IMR-90 (cell line): ENCODE data around the gene ADAMTS10. TPM values are rescaled to one million over a fixed set of nuclear protein-coding genes. Genes with fewer than 3 reads are reported as not detected.

Experiments
- ATAC-seq: fragments of 200-7000 bp; cut with Tn5 transposase; 2 replicates; pipeline ENCODE4 v1.9.1; 2020; ENCODE audit warnings: low read depth, mild to moderate bottlenecking, moderate library complexity
- BruUV-seq: library from RNA; stranded (reverse); fragments of 400-500 nt; replicated peaks from 2 replicates; lab custom pipeline; 2021; lab: Mats Ljungman, UMichigan
- CTCF ChIA-PET: fragments of 300-600 bp; formaldehyde crosslinking; extraction: SDS; loops from one replicate; lab custom pipeline; 2021; ENCODE audit warnings: antibody characterized with exemption; lab: Yijun Ruan, JAX
- POLR2A ChIA-PET: fragments of 300-600 bp; sonication (Branson Sonifier 250); formaldehyde crosslinking; loops from one replicate; lab custom pipeline; 2022; ENCODE audit warnings: antibody characterized with exemption; ENCODE audit not compliant: unreplicated experiment; lab: Charles Lee
- DNase-seq: peaks from one replicate; pipeline ENCODE4 v3.0.0; 2013
- H2AFZ ChIP-seq: replicated peaks from 2 replicates; pipeline ENCODE3; 2013; ENCODE audit warnings: low read length, mild to moderate bottlenecking; ENCODE audit not compliant: poor library complexity
- H2AK5ac ChIP-seq: 2 replicates; pipeline ENCODE4 v1.6.1; 2013; ENCODE audit warnings: low read depth, low read length, inconsistent platforms
- H2AK9ac ChIP-seq: replicated peaks from 2 replicates; pipeline ENCODE3; 2013; ENCODE audit warnings: mild to moderate bottlenecking, low read depth, low read length, moderate library complexity; ENCODE audit not compliant: poor library complexity
- H2BK120ac ChIP-seq: 2 replicates; pipeline ENCODE4 v1.6.1; 2013; ENCODE audit warnings: low read depth, low read length, inconsistent platforms
- H2BK15ac ChIP-seq: 3 replicates; pipeline ENCODE4 v1.6.1; 2013; ENCODE audit warnings: low read depth, low read length, inconsistent platforms
- H2BK20ac ChIP-seq: 2 replicates; pipeline ENCODE4 v1.6.1; 2013; ENCODE audit warnings: low read depth, mild to moderate bottlenecking, inconsistent platforms, low read length, moderate library complexity
- H2BK5ac ChIP-seq: 2 replicates; pipeline ENCODE4 v1.6.1; 2013; ENCODE audit warnings: mild to moderate bottlenecking, low read depth, low read length, inconsistent platforms; ENCODE audit not compliant: poor library complexity, severe bottlenecking
- H3K14ac ChIP-seq: replicated peaks from 2 replicates; pipeline ENCODE4 v1.6.1; 2013; ENCODE audit warnings: low read depth, low read length, inconsistent platforms
- H3K18ac ChIP-seq: 2 replicates; pipeline ENCODE4 v1.6.1; 2013; ENCODE audit warnings: low read depth, low read length, control low read depth
- H3K23ac ChIP-seq: 2 replicates; pipeline ENCODE4 v1.6.1; 2013; ENCODE audit warnings: low read depth, low read length, inconsistent platforms
- H3K27ac ChIP-seq: 2 replicates; pipeline ENCODE4 v1.5.1; 2013; ENCODE audit warnings: mild to moderate bottlenecking, control low read depth, low read length; ENCODE audit not compliant: insufficient read depth
- H3K27me3 ChIP-seq: 2 replicates; pipeline ENCODE4 v1.6.1; 2013; ENCODE audit warnings: low read length; ENCODE audit not compliant: control insufficient read depth, insufficient read depth
- H3K36me3 ChIP-seq: 2 replicates; pipeline ENCODE4 v1.6.1; 2013; ENCODE audit warnings: low read length, mixed read lengths; ENCODE audit not compliant: control insufficient read depth, insufficient read depth
- H3K4ac ChIP-seq: 2 replicates; pipeline ENCODE4 v1.6.1; 2013; ENCODE audit warnings: low read depth, low read length, inconsistent platforms
- H3K4me1 ChIP-seq: 2 replicates; pipeline ENCODE4 v1.6.1; 2013; ENCODE audit warnings: low read length, mixed read lengths; ENCODE audit not compliant: control insufficient read depth, insufficient read depth
- H3K4me2 ChIP-seq: 2 replicates; pipeline ENCODE4 v1.6.1; 2013; ENCODE audit warnings: low read depth, mild to moderate bottlenecking, control low read depth, low read length, moderate library complexity
- H3K4me3 ChIP-seq: 2 replicates; pipeline ENCODE4 v1.5.1; 2013; ENCODE audit warnings: low read depth, mild to moderate bottlenecking, control low read depth, low read length, moderate library complexity; ENCODE audit not compliant: insufficient read depth
- H3K56ac ChIP-seq: 2 replicates; pipeline ENCODE4 v1.6.1; 2013; ENCODE audit warnings: low read length, inconsistent platforms; ENCODE audit not compliant: insufficient read depth; ENCODE audit errors: extremely low read depth
- H3K79me1 ChIP-seq, 2 experiments: 2 replicates each; pipeline ENCODE4 v1.6.1; 2013; ENCODE audit warnings: low read length in 2 of 2, inconsistent platforms in 1 of 2, low read depth in 1 of 2
- H3K9ac ChIP-seq: 2 replicates; pipeline ENCODE4 v1.6.1; 2013; ENCODE audit warnings: low read depth, low read length, control low read depth
- H3K9me1 ChIP-seq: 2 replicates; pipeline ENCODE4 v1.6.1; 2013; ENCODE audit warnings: low read length, inconsistent platforms; ENCODE audit not compliant: insufficient read depth
- H3K9me3 ChIP-seq: 2 replicates; pipeline ENCODE4 v1.6.1; 2013; ENCODE audit warnings: low read length; ENCODE audit not compliant: control insufficient read depth, insufficient read depth
- H4K20me1 ChIP-seq: 2 replicates; pipeline ENCODE4 v1.6.1; 2013; ENCODE audit warnings: low read length, inconsistent platforms; ENCODE audit not compliant: insufficient read depth
- H4K5ac ChIP-seq: 2 replicates; pipeline ENCODE4 v1.6.1; 2013; ENCODE audit warnings: mild to moderate bottlenecking, low read depth, low read length, control low read depth
- H4K8ac ChIP-seq, 2 experiments: 2 replicates each; pipeline ENCODE4 v1.6.1; 2013; ENCODE audit warnings: low read depth in 2 of 2, low read length in 2 of 2, control low read depth in 1 of 2, inconsistent platforms in 1 of 2
- H4K91ac ChIP-seq: 2 replicates; pipeline ENCODE4 v1.6.1; 2013; ENCODE audit warnings: low read depth, low read length, inconsistent platforms; ENCODE audit not compliant: insufficient read depth
- CEBPB ChIP-seq: IDR thresholded peaks from 2 replicates; pipeline ENCODE4 v1.6.1; 2012; ENCODE audit warnings: low read depth, low read length, improper control_type of control experiment
- MAZ ChIP-seq: IDR thresholded peaks from 2 replicates; pipeline ENCODE4 v1.6.1; 2012; ENCODE audit warnings: low read depth, mild to moderate bottlenecking, low read length, improper control_type of control experiment, moderate library complexity, borderline replicate concordance
- RFX5 ChIP-seq: IDR thresholded peaks from 2 replicates; pipeline ENCODE4 v1.8.0; 2012; ENCODE audit warnings: low read depth, mild to moderate bottlenecking, low read length, moderate library complexity
- SMC3 ChIP-seq: fragments of 150-350 bp; IDR thresholded peaks from 2 replicates; pipeline ENCODE4 v1.6.1; 2016; ENCODE audit warnings: low read depth, mild to moderate bottlenecking, antibody characterized with exemption, low read length, moderate library complexity
- WGBS, 2 experiments: methylation state at CpG; one replicate each; pipeline versions ENCODE4 v1.1.5 to v1.1.7; 2013; ENCODE audit warnings: missing lambda C conversion rate in 2 of 2; ENCODE audit not compliant: insufficient read length in 1 of 2; ENCODE audit errors: extremely low coverage in 2 of 2; 5-methylcytosine and 5-hydroxymethylcytosine counted together
- dilution Hi-C: fragments of 300-500 bp; cut with HindIII; formaldehyde crosslinking; loops from one replicate; pipeline ENCODE4 v1.14.3; 2018; ENCODE audit warnings: low sequenced_read_pairs; ENCODE audit not compliant: unreplicated experiment
- in situ Hi-C: fragments of 300-500 bp; cut with MboI; formaldehyde crosslinking; loops from 3 replicates; pipeline ENCODE4 v1.14.3; 2019; ENCODE audit warnings: low sequenced_read_pairs, inconsistent platforms, mixed read lengths
- intact Hi-C: fragments of 100-400 bp; cut with micrococcal nuclease; formaldehyde crosslinking; loops from 2 replicates; pipeline ENCODE4 v1.10.0; 2022
- polyA plus RNA-seq, 3 experiments: library from polyadenylated mRNA; depleted of rRNA; stranded (reverse); fragments of >200 nt; gene quantifications; 2 replicates each; pipeline ENCODE4 v1.2.3, GENCODE V29; 2012; ENCODE audit warnings: low replicate concordance in 1 of 3
- total RNA-seq: library from RNA; depleted of rRNA; stranded (reverse); fragments of >200 nt; gene quantifications from 2 replicates; pipeline ENCODE4 v1.2.3, GENCODE V29; 2012
- TF ChIP-seq, protein P1 (sequence below): fragments of 150-350 bp; IDR thresholded peaks from 2 replicates; pipeline ENCODE4 v1.6.1; 2017; ENCODE audit warnings: mild to moderate bottlenecking, antibody characterized with exemption, low read length, low read depth

Gene ADAMTS10
- total and polyA plus RNA-seq, 2 of the 4 experiments (the other 2 are of a cell fraction), result 3.4 to 11.5 TPM

DNA sequence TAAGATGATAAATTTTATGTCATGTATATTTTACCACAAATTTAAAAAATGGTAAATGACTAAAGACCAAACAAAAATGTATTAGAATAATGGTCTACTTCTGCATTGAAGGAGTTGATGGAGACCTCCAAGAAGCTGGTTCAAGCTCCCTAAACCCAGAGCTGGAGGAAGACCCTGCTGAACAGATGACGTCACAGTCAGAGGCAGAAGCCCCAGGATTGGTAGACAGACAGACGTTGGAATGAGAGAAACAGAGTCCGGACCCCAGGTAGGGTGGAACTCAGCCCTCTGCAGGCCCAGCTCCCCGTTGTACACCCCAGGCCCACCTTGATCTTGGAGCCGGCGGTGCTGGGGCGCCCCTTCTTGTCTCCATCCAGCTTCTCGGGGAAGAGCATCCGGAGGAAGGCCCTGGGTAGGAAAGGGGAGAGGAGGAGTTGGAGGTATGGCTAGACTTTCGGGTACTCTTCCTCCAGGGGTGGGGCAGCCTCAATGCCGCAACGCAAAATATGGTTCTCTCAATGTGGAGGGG is 70.8 kb downstream of the ADAMTS10 start:
- Histone ChIP-seq H3K23ac (no peak overlapping the region), H3K9ac (no peak overlapping the region), H4K5ac (no peak overlapping the region), H2BK5ac (no peak overlapping the region), H3K4me1 (peaks cover 2% of the 10 kb centered on the region; the same call in 1 of the 2 replicates), H3K27ac (no peak overlapping the region), H2BK20ac (no peak overlapping the region), H3K27me3 (no peaks in the 10 kb centered on the region), H4K20me1 (no peaks in the 10 kb centered on the region), H3K18ac (no peak overlapping the region), H3K4me2 (no peak overlapping the region), H2BK120ac (0 out of 2 replicates have a peak overlapping the region, but pooled peaks have one; percentile 40), H2AFZ (no peak overlapping the region), H2AK9ac (peak overlapping the region; percentile 60), H2AK5ac (no peak overlapping the region; the same call in 1 of the 2 replicates), H3K79me1 (peaks cover 0 to 7% of the 10 kb centered on the region in 2 experiments; a peak in 1 of 4 replicates), H3K4me3 (no peak overlapping the region), H3K36me3 (peaks cover 6% of the 10 kb centered on the region; the same call in 1 of the 2 replicates), H3K9me3 (no peaks in the 10 kb centered on the region), H3K56ac (no peak overlapping the region), H3K4ac (no peak overlapping the region), H4K8ac (no peak overlapping the region), H2BK15ac (no peak overlapping the region), H4K91ac (no peak overlapping the region), H3K14ac (no peak overlapping the region), H3K9me1 (peaks cover 3% of the 10 kb centered on the region; the same call in 1 of the 2 replicates)
- intact Hi-C loops (no loop called here), in situ Hi-C loops (no loop called here), dilution Hi-C loops (no loop called here)
- CTCF ChIA-PET, result interaction anchor here (0.6 to 0.7 kb wide), 2 partner anchors 26 to 47 kb away, joined by 3 to 4 read pairs; no protein-coding TSS in a partner anchor
- POLR2A ChIA-PET, result no interaction called here
- ATAC-seq, result no peak
- WGBS, 2 experiments, result 100% methylated on average over 2 of the region's 12 CpGs; no CpG with 5 or more reads in 1 of the 2 experiments
- BruUV-seq, result no TSS peak
- TF ChIP-seq SMC3, result no peak
- no peak for TF ChIP-seq RFX5
- TF ChIP-seq MAZ, result no peak
- TF ChIP-seq, protein P1, sequence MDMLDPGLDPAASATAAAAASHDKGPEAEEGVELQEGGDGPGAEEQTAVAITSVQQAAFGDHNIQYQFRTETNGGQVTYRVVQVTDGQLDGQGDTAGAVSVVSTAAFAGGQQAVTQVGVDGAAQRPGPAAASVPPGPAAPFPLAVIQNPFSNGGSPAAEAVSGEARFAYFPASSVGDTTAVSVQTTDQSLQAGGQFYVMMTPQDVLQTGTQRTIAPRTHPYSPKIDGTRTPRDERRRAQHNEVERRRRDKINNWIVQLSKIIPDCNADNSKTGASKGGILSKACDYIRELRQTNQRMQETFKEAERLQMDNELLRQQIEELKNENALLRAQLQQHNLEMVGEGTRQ, result no peak
- no peak for TF ChIP-seq CEBPB
- DNase-seq, result no peak
